Activated CD8-positive, alpha-beta memory T cell treated with anti-CD3 and anti-CD28 coated beads, Interleukin-2, amount 10 ng/mL, durations not matched to agents 7 days and 5 days (primary cell): ENCODE results near the gene TSNAXIP1. TPM values are rescaled to one million over a fixed set of nuclear protein-coding genes. Genes with fewer than 3 reads are reported as not detected.
A peak's percentile ranks its signal among the peaks of the same experiment; 100 is the strongest.

ENCODE experiments used
- ATAC-seq: fragments of 150-1000 bp; cut with Tn5 transposase; one replicate; pipeline ENCODE4 v1.10.0; 2021; ENCODE audit warnings: moderate library complexity
- CTCF ChIA-PET: fragments of 350-600 bp; sonication (Branson Sonifier 250); formaldehyde crosslinking; loops from one replicate; lab custom pipeline; 2021; ENCODE audit warnings: antibody characterized with exemption; lab: Charles Lee
- DNase-seq: peaks from one replicate; pipeline ENCODE4 v3.0.0-alpha.2; 2020
- H3K27ac Mint-ChIP-seq: one replicate; pipeline ENCODE4 v1.8.0; 2021; ENCODE audit warnings: mild to moderate bottlenecking, mixed read lengths
- H3K27me3 Mint-ChIP-seq: one replicate; pipeline ENCODE4 v1.8.0; 2021; ENCODE audit warnings: mixed read lengths
- H3K36me3 Mint-ChIP-seq: one replicate; pipeline ENCODE4 v1.8.0; 2021; ENCODE audit warnings: mild to moderate bottlenecking, mixed read lengths
- H3K4me1 Mint-ChIP-seq: one replicate; pipeline ENCODE4 v1.8.0; 2021; ENCODE audit warnings: mixed read lengths
- H3K4me3 Mint-ChIP-seq: one replicate; pipeline ENCODE4 v1.8.0; 2021; ENCODE audit warnings: mild to moderate bottlenecking, moderate library complexity, mixed read lengths
- H3K9me3 Mint-ChIP-seq: one replicate; pipeline ENCODE4 v1.8.0; 2022; ENCODE audit warnings: low read depth, mixed read lengths
- total RNA-seq, 2 experiments: library from RNA; stranded (reverse); gene quantifications; one replicate each; pipeline ENCODE4 v1.2.3, GENCODE V29; 2021

TSNAXIP1 gene
- total RNA-seq, 2 experiments from 2014 or later = 0.12 to 0.45 TPM

- Mint-ChIP-seq H3K36me3 (peaks cover 43% of the 10 kb centered on the region), H3K4me3 (no peak overlapping the region), H3K9me3 (no peaks in the 10 kb centered on the region), H3K27me3 (no peaks in the 10 kb centered on the region), H3K4me1 (peaks cover 50% of the 10 kb centered on the region), H3K27ac (peak overlapping the region; percentile 45)
- CTCF ChIA-PET = interaction anchor here (0.7 to 5.3 kb wide), 4 partner anchors 13 to 280 kb away, joined by 4 to 54 read pairs (median 5); no protein-coding TSS in a partner anchor
- DNase-seq (no peak), ATAC-seq (no peak)
These were observed 6.3 kb upstream of the TSNAXIP1 start for GRCh38 chr16:67800338-67800926.

- Mint-ChIP-seq H3K4me1 (peaks cover 54% of the 10 kb centered on the region), H3K27me3 (no peaks in the 10 kb centered on the region), H3K36me3 (peaks cover 43% of the 10 kb centered on the region), H3K27ac (peak overlapping the region; percentile 82), H3K9me3 (no peaks in the 10 kb centered on the region), H3K4me3 (no peak overlapping the region)
- CTCF ChIA-PET = interaction anchor here (0.9 to 5.3 kb wide), 6 partner anchors 12 to 281 kb away, joined by 3 to 54 read pairs (median 4); no protein-coding TSS in a partner anchor
- no peak for ATAC-seq
- DNase-seq = no peak
These were observed 5.4 kb upstream of the TSNAXIP1 start for GRCh38 chr16:67801241-67801640.

GRCh38 chr16:67801883-67802282 is 4.8 kb upstream of the TSNAXIP1 start:
- H3K36me3 Mint-ChIP-seq = peaks cover 43% of the 10 kb centered on the region
- peak overlapping the region; percentile 26 for H3K4me3 Mint-ChIP-seq
- peak; percentile 76 for DNase-seq
- peak overlapping the region; percentile 82 for H3K27ac Mint-ChIP-seq
- no peak for ATAC-seq
- H3K27me3 Mint-ChIP-seq = no peaks in the 10 kb centered on the region
- H3K4me1 Mint-ChIP-seq = peaks cover 53% of the 10 kb centered on the region
- no peaks in the 10 kb centered on the region for H3K9me3 Mint-ChIP-seq
- CTCF ChIA-PET = interaction anchor here (0.8 to 5.3 kb wide), 7 partner anchors 11 to 281 kb away, joined by 3 to 54 read pairs (median 4); no protein-coding TSS in a partner anchor

GRCh38 chr16:67803894-67804293 is 2.8 kb upstream of the TSNAXIP1 start:
- ATAC-seq (no peak), DNase-seq (no peak)
- no peak overlapping the region for H3K4me3 Mint-ChIP-seq
- H3K9me3 Mint-ChIP-seq = no peaks in the 10 kb centered on the region
- no peaks in the 10 kb centered on the region for H3K27me3 Mint-ChIP-seq
- peaks cover 38% of the 10 kb centered on the region for H3K36me3 Mint-ChIP-seq
- CTCF ChIA-PET = interaction anchor here (0.7 to 5.3 kb wide), 5 partner anchors 12 to 283 kb away, joined by 3 to 54 read pairs (median 3); no protein-coding TSS in a partner anchor
- peak overlapping the region; percentile 47 for H3K27ac Mint-ChIP-seq
- H3K4me1 Mint-ChIP-seq = peaks cover 59% of the 10 kb centered on the region

- Mint-ChIP-seq H3K4me1 (peaks cover 55% of the 10 kb centered on the region), H3K27ac (peak overlapping the region; percentile 89), H3K36me3 (peaks cover 31% of the 10 kb centered on the region), H3K27me3 (no peaks in the 10 kb centered on the region), H3K4me3 (peak overlapping the region; percentile 92), H3K9me3 (no peaks in the 10 kb centered on the region)
- no peak for ATAC-seq
- no peak for DNase-seq
- CTCF ChIA-PET = interaction anchor here (0.6 to 5.3 kb wide), 3 partner anchors 11 to 99 kb away, joined by 3 to 54 read pairs (median 4); no protein-coding TSS in a partner anchor
These were observed 1.7 kb upstream of the TSNAXIP1 start for GRCh38 chr16:67804853-67805542.

- no peak for DNase-seq
- H3K27ac Mint-ChIP-seq = peak overlapping the region; percentile 89
- no peak for ATAC-seq
- peak overlapping the region; percentile 92 for H3K4me3 Mint-ChIP-seq
- CTCF ChIA-PET = interaction anchor here (0.8 to 3.1 kb wide), 11 partner anchors 9 to 284 kb away, joined by 3 to 60 read pairs (median 4); partner anchors contain the start of gene NUTF2
- no peaks in the 10 kb centered on the region for H3K9me3 Mint-ChIP-seq
- peaks cover 50% of the 10 kb centered on the region for H3K4me1 Mint-ChIP-seq
- H3K36me3 Mint-ChIP-seq = peaks cover 31% of the 10 kb centered on the region
- H3K27me3 Mint-ChIP-seq = no peaks in the 10 kb centered on the region
These were observed 816 bp upstream of the TSNAXIP1 start for GRCh38 chr16:67805718-67806427.

- CTCF ChIA-PET = interaction anchor here (0.6 to 3.1 kb wide), 14 partner anchors 9 to 286 kb away, joined by 3 to 60 read pairs (median 4); partner anchors contain the start of gene NUTF2
- Mint-ChIP-seq H3K4me3 (peak overlapping the region; percentile 92), H3K27ac (peak overlapping the region; percentile 46), H3K9me3 (no peaks in the 10 kb centered on the region), H3K36me3 (peaks cover 21% of the 10 kb centered on the region), H3K27me3 (peaks cover 5% of the 10 kb centered on the region), H3K4me1 (peaks cover 37% of the 10 kb centered on the region)
- no peak for ATAC-seq
- no peak for DNase-seq
These were observed 526 bp downstream of the TSNAXIP1 start for GRCh38 chr16:67807148-67807682.

GRCh38 chr16:67811899-67812298 is 5.2 kb downstream of the TSNAXIP1 start:
- Mint-ChIP-seq H3K27ac (no peak overlapping the region), H3K4me3 (no peak overlapping the region), H3K9me3 (no peaks in the 10 kb centered on the region), H3K36me3 (no peaks in the 10 kb centered on the region), H3K27me3 (peaks cover 5% of the 10 kb centered on the region), H3K4me1 (peaks cover 11% of the 10 kb centered on the region)
- CTCF ChIA-PET = interaction anchor here (2.1 kb wide), 1 partner anchor 70 kb away, joined by 4 read pairs; no protein-coding TSS in a partner anchor
- ATAC-seq = no peak
- DNase-seq = no peak

- DNase-seq (no peak), ATAC-seq (no peak)
- Mint-ChIP-seq H3K27me3 (peaks cover 5% of the 10 kb centered on the region), H3K4me3 (no peak overlapping the region), H3K4me1 (peaks cover 5% of the 10 kb centered on the region), H3K36me3 (no peaks in the 10 kb centered on the region), H3K27ac (no peak overlapping the region), H3K9me3 (no peaks in the 10 kb centered on the region)
- CTCF ChIA-PET = interaction anchor here (0.7 to 4.6 kb wide), 12 partner anchors 12 to 495 kb away, joined by 3 to 71 read pairs (median 20); partner anchors contain the start of genes CARMIL2, GFOD2, NRN1L and PSMB10
These were observed 7.9 kb downstream of the TSNAXIP1 start for GRCh38 chr16:67814567-67814966.

GRCh38 chr16:67820608-67821259 is 14.0 kb downstream of the TSNAXIP1 start:
- Mint-ChIP-seq H3K4me3 (no peak overlapping the region), H3K36me3 (no peaks in the 10 kb centered on the region), H3K4me1 (peaks cover 5% of the 10 kb centered on the region), H3K9me3 (no peaks in the 10 kb centered on the region), H3K27ac (no peak overlapping the region), H3K27me3 (no peaks in the 10 kb centered on the region)
- ATAC-seq = no peak
- DNase-seq = no peak
- CTCF ChIA-PET = interaction anchor here (0.6 to 0.8 kb wide), 2 partner anchors 12 to 13 kb away, joined by 3 read pairs; no protein-coding TSS in a partner anchor

GRCh38 chr16:67822511-67822910 is 15.8 kb downstream of the TSNAXIP1 start:
- no peaks in the 10 kb centered on the region for H3K27me3 Mint-ChIP-seq
- no peak overlapping the region for H3K27ac Mint-ChIP-seq
- CTCF ChIA-PET = interaction anchor here (0.7 to 1.9 kb wide), 3 partner anchors 11 to 151 kb away, joined by 3 to 5 read pairs (median 4); no protein-coding TSS in a partner anchor
- ATAC-seq = no peak
- no peak overlapping the region for H3K4me3 Mint-ChIP-seq
- DNase-seq = no peak
- H3K36me3 Mint-ChIP-seq = no peaks in the 10 kb centered on the region
- no peaks in the 10 kb centered on the region for H3K9me3 Mint-ChIP-seq
- H3K4me1 Mint-ChIP-seq = no peaks in the 10 kb centered on the region

GRCh38 chr16:67825119-67825518 is 18.4 kb downstream of the TSNAXIP1 start:
- Mint-ChIP-seq H3K27me3 (no peaks in the 10 kb centered on the region), H3K36me3 (peaks cover 3% of the 10 kb centered on the region), H3K27ac (no peak overlapping the region), H3K4me3 (no peak overlapping the region), H3K4me1 (no peaks in the 10 kb centered on the region), H3K9me3 (no peaks in the 10 kb centered on the region)
- CTCF ChIA-PET = interaction anchor here (3.4 kb wide), 1 partner anchor 8 kb away, joined by 27 read pairs; no protein-coding TSS in a partner anchor
- DNase-seq = no peak
- ATAC-seq = no peak
